ENCODE measurements around the gene PTF1A.

PTF1A gene

GRCh38 chr10:23187155-23187554 is 5.0 kb upstream of the PTF1A start:
- no peak for DNase-seq

- no peak for DNase-seq
Measured at GRCh38 chr10:23189024-23189423, 3.1 kb upstream of the PTF1A start.

- DNase-seq = no peak
Measured at GRCh38 chr10:23190872-23191763, 994 bp upstream of the PTF1A start.

- peak; percentile 0 for DNase-seq
Measured at GRCh38 chr10:23192712-23193434, 761 bp downstream of the PTF1A start.

- DNase-seq = no peak
Measured at GRCh38 chr10:23193435-23194074, 1.4 kb downstream of the PTF1A start.

GRCh38 chr10:23194471-23194965 is 2.4 kb downstream of the PTF1A start:
- no peak for DNase-seq

- no peak for DNase-seq
Measured at GRCh38 chr10:23194966-23195845, 3.1 kb downstream of the PTF1A start.

- DNase-seq = no peak
Measured at GRCh38 chr10:23195846-23196600, 3.9 kb downstream of the PTF1A start.

- no peak for DNase-seq
Measured at GRCh38 chr10:23196915-23197314, 4.8 kb downstream of the PTF1A start.

- DNase-seq = no peak
Measured at GRCh38 chr10:23197416-23197861, 5.3 kb downstream of the PTF1A start.

- DNase-seq = no peak
Measured at GRCh38 chr10:23198610-23198939, 6.5 kb downstream of the PTF1A start.

- no peak for DNase-seq
Measured at GRCh38 chr10:23198940-23199767, 7.0 kb downstream of the PTF1A start.

- no peak for DNase-seq
Measured at GRCh38 chr10:23199768-23200511, 7.8 kb downstream of the PTF1A start.

- DNase-seq = no peak
Measured at GRCh38 chr10:23200586-23200985, 8.5 kb downstream of the PTF1A start.

- no peak for DNase-seq
Measured at GRCh38 chr10:23200997-23201652, 9.0 kb downstream of the PTF1A start.

GRCh38 chr10:23201837-23202236 is 9.7 kb downstream of the PTF1A start:
- no peak for DNase-seq

- DNase-seq = no peak
Measured at GRCh38 chr10:23202779-23203178, 10.7 kb downstream of the PTF1A start.

GRCh38 chr10:23203369-23204325 is 11.5 kb downstream of the PTF1A start:
- no peak for DNase-seq
